ENCODE measurements around the gene ALG3. TPM values are rescaled to one million over a fixed set of nuclear protein-coding genes. Genes with fewer than 3 reads are reported as not detected.
A peak's percentile ranks its signal among the peaks of the same experiment; 100 is the strongest.

The ALG3 gene
- total RNA-seq, 1 experiment from 2014 or later = 72.7 TPM

DNA sequence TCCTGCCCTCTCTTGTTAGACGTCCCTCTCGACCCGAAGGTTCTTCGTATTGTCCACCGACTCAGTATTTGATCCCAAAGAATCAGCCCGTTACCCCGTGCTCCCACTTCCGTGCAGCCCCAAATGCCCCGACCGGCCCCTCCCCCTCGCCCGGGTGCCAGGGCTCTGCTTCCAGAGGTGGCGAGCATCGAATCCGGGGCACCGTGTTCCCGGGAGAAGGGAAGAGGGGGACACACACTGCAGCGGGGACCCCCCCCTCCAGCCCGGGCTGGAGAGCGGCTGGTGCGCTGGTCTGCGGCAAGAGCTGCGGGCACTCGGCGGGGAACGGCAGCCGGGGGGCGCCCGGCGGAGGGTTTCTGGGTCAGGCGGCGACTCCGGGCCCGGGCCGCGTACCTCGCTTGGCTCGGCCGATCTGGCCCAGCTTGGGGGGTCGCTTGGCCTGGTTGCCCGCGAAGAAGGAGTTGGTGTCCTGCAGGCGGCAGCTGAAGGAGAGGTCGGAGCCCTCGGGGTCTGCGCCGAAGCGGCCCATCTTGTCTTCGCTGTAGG, 12.0 kb upstream of the ALG3 start:
- ChIA-PET POLR2A (interaction anchor here (0.6 kb wide), 1 partner anchor 112 kb away, joined by 6 read pairs; no protein-coding TSS in a partner anchor), CTCF (interaction anchor here (0.6 to 1.8 kb wide), 2 partner anchors 11 to 403 kb away, joined by 4 to 5 read pairs; partner anchors contain the start of gene EEF1AKMT4)
- DNase-seq (ENCODE audit: low read depth, low spot score) (no peak), ATAC-seq (peak; percentile 1; the same call in 1 of the 2 replicates)
- intact Hi-C loops (cut with micrococcal nuclease; ENCODE audit: unreplicated experiment) (no loop called here), in situ Hi-C loops (cut with HindIII; ENCODE audit: low pct_unique_long_range_greater_than_20kb, low sequenced_read_pairs) (no loop called here)
- H3K4me3 ChIP-seq (ENCODE audit: low read depth in 2 of 2, low read length in 2 of 2) = peak overlapping the region; percentile 47 to 54
- H3K4me1 ChIP-seq (ENCODE audit: control insufficient read depth, insufficient read depth, low read length) = 0 out of 2 replicates have a peak, but pooled peaks cover 4% of the 10 kb centered on the region
- H3K27me3 ChIP-seq (ENCODE audit: control insufficient read depth, insufficient read depth, low read length) = no peaks in the 10 kb centered on the region; the same call in 1 of the 2 replicates
- no peaks in the 10 kb centered on the region for H3K36me3 ChIP-seq (ENCODE audit: control insufficient read depth, insufficient read depth, low read length)
- H3K9me3 ChIP-seq (ENCODE audit: control insufficient read depth, insufficient read depth, low read depth, low read length) = no peaks in the 10 kb centered on the region
- no peak for TF ChIP-seq TCF7L2 (IDR thresholded peaks at IDR 0.05; ENCODE audit: low read depth, low read length)
- no peak overlapping the region for H3K27ac ChIP-seq (ENCODE audit: low read length)
- no TSS peak for BruUV-seq (replicated peaks)

DNA sequence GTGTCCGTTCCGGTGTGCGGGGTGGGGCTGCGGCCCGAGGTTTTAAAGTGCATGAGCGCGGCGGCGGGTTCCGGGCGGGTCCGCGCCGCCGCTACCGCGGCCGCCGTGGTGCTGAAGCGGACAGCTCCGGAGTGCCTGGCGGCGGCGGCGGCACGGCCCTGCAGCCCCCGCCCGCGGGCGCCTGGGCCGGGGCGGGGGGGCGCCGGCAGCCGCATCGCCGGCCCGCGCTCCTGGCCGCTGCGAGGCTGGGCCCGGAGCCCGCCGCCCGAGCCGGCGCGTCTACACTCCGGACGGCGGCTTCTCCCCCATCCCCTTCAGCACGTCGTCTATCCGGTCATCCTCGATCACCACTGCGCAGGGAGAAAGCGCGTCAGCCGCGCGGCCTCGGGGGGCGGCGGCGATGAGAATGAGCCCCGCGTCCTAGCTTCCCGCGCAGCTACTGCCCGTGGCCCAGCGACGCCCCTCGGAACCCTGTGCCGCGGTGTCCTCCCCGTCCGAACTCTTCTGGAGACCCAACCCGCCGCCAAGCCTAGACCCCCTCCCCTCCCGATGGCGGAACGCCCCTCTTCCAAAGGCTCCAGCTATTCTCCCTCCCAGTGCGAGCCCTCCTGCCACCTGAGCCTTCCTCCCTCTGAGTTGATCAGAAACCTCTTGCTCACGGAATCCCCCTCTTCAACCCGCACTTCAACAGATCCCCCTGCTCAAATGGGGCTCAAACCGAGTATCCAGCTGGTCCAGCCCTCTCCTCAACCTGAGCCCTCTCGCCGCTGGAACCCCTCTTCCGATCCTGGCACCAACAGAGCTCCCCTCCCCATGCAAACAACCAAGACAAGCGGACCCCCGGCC, 11.3 kb upstream of the ALG3 start:
- Histone ChIP-seq H3K27ac (ENCODE audit: low read length) (no peak overlapping the region), H3K36me3 (ENCODE audit: control insufficient read depth, insufficient read depth, low read length) (no peaks in the 10 kb centered on the region), H3K4me3 (ENCODE audit: low read depth in 2 of 2, low read length in 2 of 2) (peak overlapping the region; percentile 47 to 54), H3K9me3 (ENCODE audit: control insufficient read depth, insufficient read depth, low read depth, low read length) (no peaks in the 10 kb centered on the region), H3K4me1 (ENCODE audit: control insufficient read depth, insufficient read depth, low read length) (0 out of 2 replicates have a peak, but pooled peaks cover 4% of the 10 kb centered on the region), H3K27me3 (ENCODE audit: control insufficient read depth, insufficient read depth, low read length) (no peaks in the 10 kb centered on the region; the same call in 1 of the 2 replicates)
- ATAC-seq = peak; percentile 57
- DNase-seq (ENCODE audit: low read depth, low spot score) = no peak
- BruUV-seq (replicated peaks) = no TSS peak
- intact Hi-C loops (cut with micrococcal nuclease; ENCODE audit: unreplicated experiment) (no loop called here), in situ Hi-C loops (cut with HindIII; ENCODE audit: low pct_unique_long_range_greater_than_20kb, low sequenced_read_pairs) (no loop called here)
- ChIA-PET POLR2A (no interaction called here), CTCF (interaction anchor here (0.6 to 1.8 kb wide), 3 partner anchors 10 to 29 kb away, joined by 3 to 8 read pairs (median 5); partner anchors contain the start of gene EEF1AKMT4)
- TF ChIP-seq SIN3A (IDR thresholded peaks at IDR 0.05; ENCODE audit: borderline replicate concordance, insufficient read depth, low read depth, low read length) (0 out of 2 replicates have a peak, but pooled peaks have one; percentile 44), POLR2AphosphoS5 (IDR thresholded peaks at IDR 0.05; ENCODE audit: low read depth, low read length) (no peak)
- TF ChIP-seq, protein P1, sequence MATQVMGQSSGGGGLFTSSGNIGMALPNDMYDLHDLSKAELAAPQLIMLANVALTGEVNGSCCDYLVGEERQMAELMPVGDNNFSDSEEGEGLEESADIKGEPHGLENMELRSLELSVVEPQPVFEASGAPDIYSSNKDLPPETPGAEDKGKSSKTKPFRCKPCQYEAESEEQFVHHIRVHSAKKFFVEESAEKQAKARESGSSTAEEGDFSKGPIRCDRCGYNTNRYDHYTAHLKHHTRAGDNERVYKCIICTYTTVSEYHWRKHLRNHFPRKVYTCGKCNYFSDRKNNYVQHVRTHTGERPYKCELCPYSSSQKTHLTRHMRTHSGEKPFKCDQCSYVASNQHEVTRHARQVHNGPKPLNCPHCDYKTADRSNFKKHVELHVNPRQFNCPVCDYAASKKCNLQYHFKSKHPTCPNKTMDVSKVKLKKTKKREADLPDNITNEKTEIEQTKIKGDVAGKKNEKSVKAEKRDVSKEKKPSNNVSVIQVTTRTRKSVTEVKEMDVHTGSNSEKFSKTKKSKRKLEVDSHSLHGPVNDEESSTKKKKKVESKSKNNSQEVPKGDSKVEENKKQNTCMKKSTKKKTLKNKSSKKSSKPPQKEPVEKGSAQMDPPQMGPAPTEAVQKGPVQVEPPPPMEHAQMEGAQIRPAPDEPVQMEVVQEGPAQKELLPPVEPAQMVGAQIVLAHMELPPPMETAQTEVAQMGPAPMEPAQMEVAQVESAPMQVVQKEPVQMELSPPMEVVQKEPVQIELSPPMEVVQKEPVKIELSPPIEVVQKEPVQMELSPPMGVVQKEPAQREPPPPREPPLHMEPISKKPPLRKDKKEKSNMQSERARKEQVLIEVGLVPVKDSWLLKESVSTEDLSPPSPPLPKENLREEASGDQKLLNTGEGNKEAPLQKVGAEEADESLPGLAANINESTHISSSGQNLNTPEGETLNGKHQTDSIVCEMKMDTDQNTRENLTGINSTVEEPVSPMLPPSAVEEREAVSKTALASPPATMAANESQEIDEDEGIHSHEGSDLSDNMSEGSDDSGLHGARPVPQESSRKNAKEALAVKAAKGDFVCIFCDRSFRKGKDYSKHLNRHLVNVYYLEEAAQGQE (IDR thresholded peaks at IDR 0.05; ENCODE audit: insufficient read depth in 1 of 2, low read depth in 2 of 2, low read length in 1 of 2) = peak; percentile 75 to 91

DNA sequence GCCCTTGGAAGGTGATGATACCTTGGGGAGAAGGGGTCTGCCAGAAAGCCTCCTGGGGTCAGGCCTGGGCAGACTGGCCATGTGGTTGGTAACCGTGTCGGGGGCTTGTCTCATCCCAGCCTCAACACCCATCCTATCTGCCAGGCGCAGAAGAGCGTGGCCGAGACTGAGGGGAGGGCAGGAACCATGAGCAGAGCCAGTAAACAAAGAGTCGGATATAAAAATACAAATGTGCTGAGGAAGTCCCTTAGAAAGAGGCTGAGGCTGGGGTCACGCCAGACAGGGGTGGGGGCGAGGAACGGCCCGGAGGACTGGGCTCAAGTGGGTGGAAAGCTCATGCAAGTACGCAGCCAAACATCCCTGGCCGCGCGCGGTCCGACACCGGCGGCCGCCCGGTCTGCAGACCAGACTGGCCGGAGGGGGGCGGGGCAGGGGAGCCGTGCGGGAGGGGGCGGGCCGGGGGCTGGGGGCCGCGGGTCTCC, 10.7 kb upstream of the ALG3 start:
- no peaks in the 10 kb centered on the region for H3K9me3 ChIP-seq (ENCODE audit: control insufficient read depth, insufficient read depth, low read depth, low read length)
- DNase-seq (ENCODE audit: low read depth, low spot score) = no peak
- no TSS peak for BruUV-seq (replicated peaks)
- in situ Hi-C loops (cut with HindIII; ENCODE audit: low pct_unique_long_range_greater_than_20kb, low sequenced_read_pairs) = no loop called here
- H3K4me3 ChIP-seq (ENCODE audit: low read depth in 2 of 2, low read length in 2 of 2) = no peak overlapping the region
- 0 out of 2 replicates have a peak, but pooled peaks cover 4% of the 10 kb centered on the region for H3K4me1 ChIP-seq (ENCODE audit: control insufficient read depth, insufficient read depth, low read length)
- ChIA-PET POLR2A (no interaction called here), CTCF (interaction anchor here (0.7 kb wide), 1 partner anchor 27 kb away, joined by 3 read pairs; no protein-coding TSS in a partner anchor)
- intact Hi-C loops (cut with micrococcal nuclease; ENCODE audit: unreplicated experiment) = no loop called here
- no peak overlapping the region for H3K27ac ChIP-seq (ENCODE audit: low read length)
- no peaks in the 10 kb centered on the region for H3K36me3 ChIP-seq (ENCODE audit: control insufficient read depth, insufficient read depth, low read length)
- TF ChIP-seq SIN3A (IDR thresholded peaks at IDR 0.05; ENCODE audit: borderline replicate concordance, insufficient read depth, low read depth, low read length) (no peak), POLR2AphosphoS5 (IDR thresholded peaks at IDR 0.05; ENCODE audit: low read depth, low read length) (no peak), TCF7L2 (IDR thresholded peaks at IDR 0.05; ENCODE audit: low read depth, low read length) (no peak)
- TF ChIP-seq, protein P1 (IDR thresholded peaks at IDR 0.05; ENCODE audit: insufficient read depth in 1 of 2, low read depth in 2 of 2, low read length in 1 of 2) = no peak
- TF ChIP-seq, protein P2, sequence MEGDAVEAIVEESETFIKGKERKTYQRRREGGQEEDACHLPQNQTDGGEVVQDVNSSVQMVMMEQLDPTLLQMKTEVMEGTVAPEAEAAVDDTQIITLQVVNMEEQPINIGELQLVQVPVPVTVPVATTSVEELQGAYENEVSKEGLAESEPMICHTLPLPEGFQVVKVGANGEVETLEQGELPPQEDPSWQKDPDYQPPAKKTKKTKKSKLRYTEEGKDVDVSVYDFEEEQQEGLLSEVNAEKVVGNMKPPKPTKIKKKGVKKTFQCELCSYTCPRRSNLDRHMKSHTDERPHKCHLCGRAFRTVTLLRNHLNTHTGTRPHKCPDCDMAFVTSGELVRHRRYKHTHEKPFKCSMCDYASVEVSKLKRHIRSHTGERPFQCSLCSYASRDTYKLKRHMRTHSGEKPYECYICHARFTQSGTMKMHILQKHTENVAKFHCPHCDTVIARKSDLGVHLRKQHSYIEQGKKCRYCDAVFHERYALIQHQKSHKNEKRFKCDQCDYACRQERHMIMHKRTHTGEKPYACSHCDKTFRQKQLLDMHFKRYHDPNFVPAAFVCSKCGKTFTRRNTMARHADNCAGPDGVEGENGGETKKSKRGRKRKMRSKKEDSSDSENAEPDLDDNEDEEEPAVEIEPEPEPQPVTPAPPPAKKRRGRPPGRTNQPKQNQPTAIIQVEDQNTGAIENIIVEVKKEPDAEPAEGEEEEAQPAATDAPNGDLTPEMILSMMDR (IDR thresholded peaks at IDR 0.05) = no peak
- peak; percentile 1; the same call in 1 of the 2 replicates for ATAC-seq
- H3K27me3 ChIP-seq (ENCODE audit: control insufficient read depth, insufficient read depth, low read length) = no peaks in the 10 kb centered on the region; the same call in 1 of the 2 replicates

All from Panc1 (cell line).